ENCODE data around the gene PPP2R2D. TPM values are rescaled to one million over a fixed set of nuclear protein-coding genes. Genes with fewer than 3 reads are reported as not detected.
"Not testable (repeated sequence)": the region's sequence is repeated elsewhere in the genome, so short reads cannot be mapped to it uniquely, and the experiment has no call there.

The PPP2R2D gene
- total RNA-seq, 4 donors from 2014 or later, result 22.4 to 33.7 (median 29.1) TPM

DNA sequence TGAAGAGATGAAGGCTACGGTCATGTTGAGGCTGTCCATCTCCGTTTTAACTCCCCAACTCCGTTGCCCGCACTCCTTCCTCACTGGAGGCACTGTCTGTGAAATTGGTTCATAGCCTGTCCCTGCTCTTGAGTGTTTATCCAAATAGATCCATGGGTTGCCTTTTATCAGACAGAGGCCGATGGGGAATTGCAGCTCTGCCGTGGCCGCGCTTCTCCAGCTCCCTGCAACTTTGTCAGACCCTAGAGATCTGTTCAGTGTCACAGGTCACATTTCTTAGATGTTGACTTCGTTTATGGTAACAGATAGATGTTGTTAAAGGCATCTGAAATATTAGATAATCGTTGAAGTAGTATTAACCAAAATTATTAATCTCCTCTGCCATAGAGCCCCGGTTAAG, 14.7 kb downstream of the PPP2R2D start:
- Histone ChIP-seq H3K4me1 (peaks cover 10 to 13% of the 10 kb centered on the region in 2 donors), H3K36me3 (no peaks in the 10 kb centered on the region), H3K9me3 (no peaks in the 10 kb centered on the region), H3K4me3 (no peak overlapping the region), H3K27me3 (no peaks in the 10 kb centered on the region), H3K27ac (no peak overlapping the region)
- TF ChIP-seq, protein P1, sequence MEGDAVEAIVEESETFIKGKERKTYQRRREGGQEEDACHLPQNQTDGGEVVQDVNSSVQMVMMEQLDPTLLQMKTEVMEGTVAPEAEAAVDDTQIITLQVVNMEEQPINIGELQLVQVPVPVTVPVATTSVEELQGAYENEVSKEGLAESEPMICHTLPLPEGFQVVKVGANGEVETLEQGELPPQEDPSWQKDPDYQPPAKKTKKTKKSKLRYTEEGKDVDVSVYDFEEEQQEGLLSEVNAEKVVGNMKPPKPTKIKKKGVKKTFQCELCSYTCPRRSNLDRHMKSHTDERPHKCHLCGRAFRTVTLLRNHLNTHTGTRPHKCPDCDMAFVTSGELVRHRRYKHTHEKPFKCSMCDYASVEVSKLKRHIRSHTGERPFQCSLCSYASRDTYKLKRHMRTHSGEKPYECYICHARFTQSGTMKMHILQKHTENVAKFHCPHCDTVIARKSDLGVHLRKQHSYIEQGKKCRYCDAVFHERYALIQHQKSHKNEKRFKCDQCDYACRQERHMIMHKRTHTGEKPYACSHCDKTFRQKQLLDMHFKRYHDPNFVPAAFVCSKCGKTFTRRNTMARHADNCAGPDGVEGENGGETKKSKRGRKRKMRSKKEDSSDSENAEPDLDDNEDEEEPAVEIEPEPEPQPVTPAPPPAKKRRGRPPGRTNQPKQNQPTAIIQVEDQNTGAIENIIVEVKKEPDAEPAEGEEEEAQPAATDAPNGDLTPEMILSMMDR (IDR thresholded peaks at IDR 0.05 in 4 of 5, conservative IDR thresholded peaks at IDR 0.05 in 1 of 5), result no peak
- in situ Hi-C loops (cut with MboI; ENCODE audit: low sequenced_read_pairs in 4 of 4), result no loop called here
- no peak for ATAC-seq
- DNase-seq, result no peak
- intact Hi-C loops (cut with DNase I; ENCODE audit: low total_unique reads), result no loop called here

DNA sequence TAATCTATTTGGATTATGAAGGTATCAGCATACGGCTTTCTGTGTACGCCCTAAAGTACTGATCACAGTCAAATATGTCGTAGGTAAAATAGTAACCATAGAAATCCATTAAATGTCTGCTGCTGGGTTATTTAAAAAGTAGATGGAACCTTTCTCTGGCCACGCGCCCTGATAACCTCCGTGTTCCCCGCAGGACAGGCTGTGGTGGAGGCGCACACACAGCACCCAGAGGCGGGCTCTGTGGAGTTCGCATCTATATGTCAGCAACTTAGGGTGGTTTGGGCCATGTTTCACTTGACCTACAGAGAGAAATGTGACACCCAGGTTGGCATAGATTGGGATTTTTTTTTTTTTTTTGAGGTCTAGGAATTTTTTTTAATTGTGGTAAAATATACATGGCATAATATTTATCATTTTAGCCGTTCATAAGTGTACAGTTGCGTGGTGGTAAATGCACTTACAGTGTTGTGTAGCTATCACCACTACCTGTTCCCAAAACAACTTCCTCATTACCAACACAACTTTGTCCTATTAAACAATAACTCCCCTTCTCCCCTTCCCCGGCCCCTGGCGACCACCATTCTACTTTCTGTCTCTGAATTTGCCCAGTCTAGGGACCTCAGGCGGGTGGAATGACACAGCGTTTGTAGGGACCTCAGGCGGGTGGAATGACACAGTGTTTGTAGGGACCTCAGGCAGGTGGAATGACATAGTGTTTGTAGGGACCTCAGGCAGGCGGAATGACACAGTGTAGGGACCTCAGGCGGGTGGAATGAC, 15.4 kb downstream of the PPP2R2D start:
- TF ChIP-seq POLR2A (IDR thresholded peaks at IDR 0.05), result no peak
- TF ChIP-seq, protein P1 (IDR thresholded peaks at IDR 0.05 in 4 of 5, conservative IDR thresholded peaks at IDR 0.05 in 1 of 5), result no peak
- in situ Hi-C loops (cut with MboI; ENCODE audit: low sequenced_read_pairs in 4 of 4), result no loop called here
- H3K27ac ChIP-seq, result no peak overlapping the region
- no peaks in the 10 kb centered on the region for H3K27me3 ChIP-seq
- DNase-seq (no peak), ATAC-seq (no peak)
- H3K9me3 ChIP-seq, result no peaks in the 10 kb centered on the region
- H3K4me1 ChIP-seq, result peaks cover 10 to 11% of the 10 kb centered on the region in 2 donors
- no peaks in the 10 kb centered on the region for H3K36me3 ChIP-seq
- intact Hi-C loops (cut with DNase I; ENCODE audit: low total_unique reads), result no loop called here
- H3K4me3 ChIP-seq, result no peak overlapping the region

DNA sequence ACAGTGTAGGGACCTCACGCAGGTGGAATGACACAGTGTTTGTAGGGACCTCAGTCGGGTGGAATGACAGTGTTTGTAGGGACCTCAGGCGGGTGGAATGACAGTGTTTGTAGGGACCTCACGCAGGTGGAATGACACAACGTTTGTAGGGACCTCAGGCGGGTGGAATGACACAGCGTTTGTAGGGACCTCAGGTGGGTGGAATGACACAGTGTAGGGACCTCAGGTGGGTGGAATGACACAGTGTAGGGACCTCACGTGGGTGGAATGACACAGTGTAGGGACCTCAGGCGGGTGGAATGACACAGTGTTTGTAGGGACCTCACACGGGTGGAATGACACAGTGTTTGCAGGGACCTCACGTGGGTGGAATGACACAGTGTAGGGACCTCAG, 16.0 kb downstream of the PPP2R2D start:
- not testable (repeated sequence) for H3K36me3 ChIP-seq

DNA sequence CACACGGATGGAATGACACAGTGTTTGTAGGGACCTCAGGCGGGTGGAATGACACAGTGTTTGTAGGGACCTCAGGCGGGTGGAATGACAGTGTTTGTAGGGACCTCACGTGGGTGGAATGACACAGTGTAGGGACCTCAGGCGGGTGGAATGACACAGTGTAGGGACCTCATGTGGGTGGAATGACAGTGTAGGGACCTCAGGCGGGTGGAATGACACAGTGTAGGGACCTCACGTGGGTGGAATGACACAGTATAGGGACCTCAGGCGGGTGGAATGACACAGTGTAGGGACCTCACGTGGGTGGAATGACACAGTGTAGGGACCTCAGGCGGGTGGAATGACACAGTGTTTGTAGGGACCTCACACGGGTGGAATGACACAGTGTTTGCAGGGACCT, 16.7 kb downstream of the PPP2R2D start:
- H3K27me3 ChIP-seq; H3K4me3 ChIP-seq; DNase-seq; H3K36me3 ChIP-seq; intact Hi-C loops (cut with DNase I; ENCODE audit: low total_unique reads); H3K27ac ChIP-seq; ATAC-seq; in situ Hi-C loops (cut with MboI; ENCODE audit: low sequenced_read_pairs in 4 of 4); H3K9me3 ChIP-seq: not testable (repeated sequence)
- H3K4me1 ChIP-seq, result peaks cover 0 to 11% of the 10 kb centered on the region in 2 donors

More for the DNA sequence above, 16.0 kb downstream of the PPP2R2D start:
- H3K27ac ChIP-seq; H3K4me3 ChIP-seq; H3K9me3 ChIP-seq; ATAC-seq; H3K27me3 ChIP-seq; intact Hi-C loops (cut with DNase I; ENCODE audit: low total_unique reads); DNase-seq; in situ Hi-C loops (cut with MboI; ENCODE audit: low sequenced_read_pairs in 4 of 4): not testable (repeated sequence)
- H3K4me1 ChIP-seq, result peaks cover 5 to 11% of the 10 kb centered on the region in 2 donors

DNA sequence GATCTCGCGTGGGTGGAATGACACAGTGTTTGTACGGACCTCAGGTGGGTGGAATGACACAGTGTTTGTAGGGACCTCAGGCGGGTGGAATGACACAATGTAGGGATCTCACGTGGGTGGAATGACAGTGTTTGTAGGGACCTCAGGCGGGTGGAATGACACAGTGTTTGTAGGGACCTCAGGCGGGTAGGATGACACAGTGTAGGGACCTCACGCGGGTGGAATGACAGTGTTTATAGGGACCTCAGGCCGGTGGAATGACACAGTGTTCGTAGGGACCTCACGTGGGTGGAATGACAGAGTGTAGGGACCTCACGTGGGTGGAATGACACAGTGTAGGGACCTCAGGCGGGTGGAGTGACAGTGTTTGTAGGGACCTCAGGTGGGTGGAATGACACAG, 18.7 kb downstream of the PPP2R2D start:
- H3K36me3 ChIP-seq; ATAC-seq; H3K4me3 ChIP-seq; H3K27me3 ChIP-seq; intact Hi-C loops (cut with DNase I; ENCODE audit: low total_unique reads); in situ Hi-C loops (cut with MboI; ENCODE audit: low sequenced_read_pairs in 4 of 4); H3K27ac ChIP-seq; DNase-seq; H3K9me3 ChIP-seq: not testable (repeated sequence)
- H3K4me1 ChIP-seq, result peaks cover 15 to 26% of the 10 kb centered on the region in 2 donors

DNA sequence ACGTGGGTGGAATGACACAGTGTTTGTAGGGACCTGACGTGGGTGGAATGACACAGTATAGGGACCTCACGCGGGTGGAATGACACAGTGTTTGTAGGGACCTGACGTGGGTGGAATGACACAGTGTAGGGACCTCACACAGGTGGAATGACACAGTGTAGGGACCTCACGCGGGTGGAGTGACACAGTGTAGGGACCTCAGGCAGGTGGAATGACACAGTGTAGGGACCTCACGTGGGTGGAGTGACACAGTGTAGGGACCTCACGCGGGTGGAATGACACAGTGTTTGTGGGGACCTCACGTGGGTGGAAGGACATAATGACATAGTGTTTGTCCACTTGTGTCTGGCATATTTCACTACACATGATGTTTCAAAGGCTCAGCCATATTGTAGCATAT, 19.3 kb downstream of the PPP2R2D start:
- no peaks in the 10 kb centered on the region for H3K36me3 ChIP-seq
- H3K4me1 ChIP-seq, result peaks cover 22 to 27% of the 10 kb centered on the region in 2 donors
- H3K4me3 ChIP-seq, result no peak overlapping the region
- in situ Hi-C loops (cut with MboI; ENCODE audit: low sequenced_read_pairs in 4 of 4), result no loop called here
- H3K9me3 ChIP-seq, result no peaks in the 10 kb centered on the region
- ATAC-seq (no peak), DNase-seq (no peak)
- TF ChIP-seq, protein P1 (IDR thresholded peaks at IDR 0.05 in 4 of 5, conservative IDR thresholded peaks at IDR 0.05 in 1 of 5), result no peak
- no peak for TF ChIP-seq POLR2A (IDR thresholded peaks at IDR 0.05)
- intact Hi-C loops (cut with DNase I; ENCODE audit: low total_unique reads), result no loop called here
- no peak overlapping the region for H3K27ac ChIP-seq
- H3K27me3 ChIP-seq, result no peaks in the 10 kb centered on the region

Measured in gastrocnemius medialis (tissue), 4 donors.